Spleen (tissue), 11 donors: ENCODE results near the gene TTC21A. TPM values are rescaled to one million over a fixed set of nuclear protein-coding genes. Genes with fewer than 3 reads are reported as not detected.

ENCODE experiments used
- DNase-seq: peaks from one replicate; pipeline ENCODE4 v3.0.0-alpha.2; 2020
- H3K27ac ChIP-seq, 8 donors: fragments of 200-600 bp; sonication (generic) in 7 of 8; 1 replicate in 4 of 8; 2 replicates in 4 of 8; pipeline versions ENCODE4 v1.5.0 to v1.8.0; 2016 to 2021; ENCODE audit warnings: inconsistent platforms in 4 of 8, mild to moderate bottlenecking in 4 of 8, moderate library complexity in 1 of 8
- H3K27me3 ChIP-seq, 7 donors: fragments of 200-600 bp; sonication (generic) in 6 of 7; replicated peaks in 1 of 7; 1 replicate in 4 of 7; 2 replicates in 3 of 7; pipeline versions ENCODE4 v1.5.0 to v1.8.0; 2016 to 2021; ENCODE audit warnings: inconsistent platforms in 3 of 7, mild to moderate bottlenecking in 1 of 7
- H3K36me3 ChIP-seq, 6 donors: fragments of 200-600 bp; sonication (generic) in 5 of 6; 1 replicate in 4 of 6; 2 replicates in 2 of 6; pipeline versions ENCODE4 v1.5.0 to v1.8.0; 2016 to 2021; ENCODE audit warnings: inconsistent platforms in 2 of 6
- H3K4me1 ChIP-seq, 6 donors: fragments of 200-600 bp; sonication (generic) in 5 of 6; 1 replicate in 3 of 6; 2 replicates in 3 of 6; pipeline versions ENCODE4 v1.5.0 to v1.8.0; 2016 to 2021; ENCODE audit warnings: inconsistent platforms in 3 of 6
- H3K4me3 ChIP-seq, 8 donors: fragments of 200-600 bp; sonication (generic) in 7 of 8; 1 replicate in 4 of 8; 2 replicates in 4 of 8; pipeline versions ENCODE4 v1.5.0 to v1.8.0; 2016 to 2021; ENCODE audit warnings: inconsistent platforms in 4 of 8, mild to moderate bottlenecking in 4 of 8, moderate library complexity in 2 of 8
- H3K9me3 ChIP-seq, 8 donors: fragments of 200-600 bp; sonication (generic) in 7 of 8; 1 replicate in 4 of 8; 2 replicates in 4 of 8; pipeline versions ENCODE4 v1.5.0 to v1.8.0; 2016 to 2021; ENCODE audit warnings: inconsistent platforms in 4 of 8
- POLR2A ChIP-seq, 3 donors: fragments of 450-650 bp; IDR thresholded peaks; one replicate each; pipeline ENCODE4 v1.5.1; 2017; ENCODE audit warnings: antibody characterized with exemption in 3 of 3, mild to moderate bottlenecking in 1 of 3
- POLR2AphosphoS5 ChIP-seq, 3 donors: sonication (generic); formaldehyde crosslinking; IDR thresholded peaks; one replicate each; pipeline ENCODE4 v1.5.1; 2017; ENCODE audit warnings: antibody characterized with exemption in 3 of 3
- whole genome bisulfite sequencing, 5 donors: extraction: QIAGEN DNeasy Blood & Tissue Kit in 3 of 5; methylation state at CpG; one replicate each; pipeline versions ENCODE4 v1.1.5 to v1.1.7; 2013 to 2018; 5-methylcytosine and 5-hydroxymethylcytosine counted together
- intact Hi-C: fragments of 100-400 bp; cut with DNase I; formaldehyde crosslinking; loops from one replicate; pipeline ENCODE4 v1.15.0; 2023; ENCODE audit warnings: low total_unique reads
- polyA plus RNA-seq, 3 donors: library from polyadenylated mRNA; stranded (reverse); fragments of 200-250 nt; gene quantifications; one replicate each; pipeline ENCODE4 v1.2.1, GENCODE V29; 2013
- total RNA-seq, 7 donors: library from RNA; depleted of rRNA in 3 of 7; stranded (reverse); fragments of >200 nt in 3 of 7; fragmentation: NEBNext Ultra II Directional in 4 of 7; extraction: Animal tissue kit (Norgen Biotek cat#: 25700) in 4 of 7; gene quantifications; one replicate each; pipeline versions ENCODE4 v1.1.0 to v1.2.1, GENCODE V29; 2016 to 2021
- TF ChIP-seq, protein P1 (sequence below), 11 experiments: fragments of 200-600 bp in 7 of 11; fragments of 450-650 bp in 4 of 11; sonication (generic) in 4 of 11; IDR thresholded peaks in 8 of 11; conservative IDR thresholded peaks in 3 of 11; 1 replicate in 7 of 11; 2 replicates in 4 of 11; pipeline versions ENCODE4 v1.4.0 to v1.8.0; 2016 to 2021; ENCODE audit warnings: antibody characterized with exemption in 11 of 11, inconsistent platforms in 4 of 11, mild to moderate bottlenecking in 1 of 11
- donor health status: healthy with polysubstance abuse.
- donor health status: DM: no; HTN: no; CAD: no; lungs with moderate emphysema.
- donor health status: DM: no; HTN: no; CAD: no.
- donor health status: Bipolar disorder and iron deficiency.
- donor health status: healthy.
- donor health status: DM: no; HTN: no; CAD: no.
- donor health status: DM: yes; HTN: yes; CAD: no.

Gene TTC21A
- total and polyA plus RNA-seq, 10 donors: 11.6 to 34.3 (median 16.0) TPM

DNA sequence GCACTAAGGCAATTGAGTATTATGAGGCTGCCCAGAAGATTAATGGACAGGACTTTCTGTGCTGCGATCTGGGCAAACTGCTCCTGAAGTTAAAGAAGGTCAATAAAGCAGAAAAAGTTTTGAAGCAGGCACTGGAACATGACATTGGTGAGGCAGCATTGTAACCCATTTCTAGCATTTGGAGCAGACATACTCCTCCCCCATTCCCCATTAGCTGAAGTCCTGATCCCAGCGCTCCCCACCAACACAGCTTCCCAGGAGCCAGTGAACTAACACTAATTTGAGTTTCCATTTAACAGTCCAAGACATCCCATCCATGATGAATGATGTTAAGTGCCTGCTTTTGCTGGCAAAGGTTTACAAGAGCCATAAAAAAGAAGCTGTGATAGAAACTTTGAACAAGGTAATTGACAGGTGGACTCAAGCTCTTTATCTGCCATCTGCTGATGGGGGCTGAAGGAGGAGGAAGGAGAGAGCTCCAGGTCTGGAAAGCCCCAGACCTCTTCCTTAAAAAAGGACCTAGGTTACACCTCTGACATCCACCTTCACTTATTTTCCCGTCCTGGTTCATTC lies 23.3 kb downstream of the TTC21A start:
- no peaks in the 10 kb centered on the region for H3K9me3 ChIP-seq
- 88 to 97% (median 96%) methylated on average over 3 of the region's 3 CpGs for WGBS, 5 donors
- peaks cover 14 to 50% (median 26%) of the 10 kb centered on the region in 6 donors for H3K4me1 ChIP-seq
- intact Hi-C loops: no loop called here
- no peaks in the 10 kb centered on the region for H3K27me3 ChIP-seq
- no peak for DNase-seq
- TF ChIP-seq POLR2A (IDR thresholded peaks at IDR 0.05) (no peak), POLR2AphosphoS5 (IDR thresholded peaks at IDR 0.05) (no peak)
- TF ChIP-seq, protein P1, sequence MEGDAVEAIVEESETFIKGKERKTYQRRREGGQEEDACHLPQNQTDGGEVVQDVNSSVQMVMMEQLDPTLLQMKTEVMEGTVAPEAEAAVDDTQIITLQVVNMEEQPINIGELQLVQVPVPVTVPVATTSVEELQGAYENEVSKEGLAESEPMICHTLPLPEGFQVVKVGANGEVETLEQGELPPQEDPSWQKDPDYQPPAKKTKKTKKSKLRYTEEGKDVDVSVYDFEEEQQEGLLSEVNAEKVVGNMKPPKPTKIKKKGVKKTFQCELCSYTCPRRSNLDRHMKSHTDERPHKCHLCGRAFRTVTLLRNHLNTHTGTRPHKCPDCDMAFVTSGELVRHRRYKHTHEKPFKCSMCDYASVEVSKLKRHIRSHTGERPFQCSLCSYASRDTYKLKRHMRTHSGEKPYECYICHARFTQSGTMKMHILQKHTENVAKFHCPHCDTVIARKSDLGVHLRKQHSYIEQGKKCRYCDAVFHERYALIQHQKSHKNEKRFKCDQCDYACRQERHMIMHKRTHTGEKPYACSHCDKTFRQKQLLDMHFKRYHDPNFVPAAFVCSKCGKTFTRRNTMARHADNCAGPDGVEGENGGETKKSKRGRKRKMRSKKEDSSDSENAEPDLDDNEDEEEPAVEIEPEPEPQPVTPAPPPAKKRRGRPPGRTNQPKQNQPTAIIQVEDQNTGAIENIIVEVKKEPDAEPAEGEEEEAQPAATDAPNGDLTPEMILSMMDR (IDR thresholded peaks at IDR 0.05 in 8 of 11, conservative IDR thresholded peaks at IDR 0.05 in 3 of 11): no peak
- H3K27ac ChIP-seq: no peak overlapping the region
- peaks cover 0 to 33% (median 0%) of the 10 kb centered on the region in 6 donors for H3K36me3 ChIP-seq
- H3K4me3 ChIP-seq: no peak overlapping the region

DNA sequence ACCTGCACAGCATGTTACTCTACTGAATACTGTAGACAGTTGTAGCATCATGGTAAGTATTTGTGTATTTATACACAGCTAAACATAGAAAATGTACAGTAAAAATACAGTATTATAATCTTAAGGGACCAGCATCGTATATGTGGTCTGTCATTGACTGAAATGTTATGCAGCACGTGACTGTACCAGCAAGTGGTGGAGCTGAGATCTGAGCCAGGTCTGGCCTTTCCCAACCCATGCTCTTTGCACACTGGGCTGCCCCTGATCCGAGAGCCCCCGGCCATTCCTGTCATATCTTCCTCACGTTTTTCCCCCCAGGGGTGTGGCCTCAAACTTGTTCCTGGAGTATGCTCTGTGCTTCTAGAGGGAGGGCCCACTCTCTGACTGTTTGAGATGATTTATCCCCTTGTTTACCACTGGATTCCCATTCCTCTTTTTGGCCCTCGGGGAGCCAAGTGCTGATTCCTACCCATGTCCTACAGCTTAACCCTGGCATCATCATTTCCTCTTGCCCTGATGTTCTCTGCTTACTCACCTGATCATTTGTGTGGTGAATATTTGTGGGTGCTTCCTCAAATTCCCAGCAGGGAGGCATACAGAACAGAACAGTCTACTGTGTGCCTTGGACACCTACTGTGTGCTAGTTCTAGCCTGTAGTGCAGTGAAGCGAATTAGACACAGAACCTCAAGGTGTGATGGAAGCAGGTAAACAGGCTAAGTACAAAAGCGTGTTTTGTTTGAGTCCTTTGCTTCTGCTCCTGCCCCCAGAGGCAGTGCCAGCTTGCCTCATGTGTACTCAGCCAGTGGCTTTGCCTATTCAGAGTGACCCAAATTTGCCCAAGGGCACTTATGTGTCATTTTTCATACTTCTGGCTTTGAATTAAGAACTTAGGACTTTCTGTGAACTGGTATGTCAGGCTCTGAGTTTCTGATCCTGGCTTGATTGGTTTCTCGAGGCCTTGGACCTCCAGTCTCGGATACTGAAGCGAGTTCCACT lies 24.9 kb downstream of the TTC21A start:
- intact Hi-C loops: no loop called here
- Histone ChIP-seq H3K27me3 (no peaks in the 10 kb centered on the region), H3K36me3 (peaks cover 0 to 43% (median 2%) of the 10 kb centered on the region in 6 donors), H3K27ac (no peak overlapping the region), H3K4me1 (peaks cover 17 to 48% (median 26%) of the 10 kb centered on the region in 6 donors), H3K9me3 (no peaks in the 10 kb centered on the region), H3K4me3 (no peak overlapping the region)
- TF ChIP-seq, protein P1 (IDR thresholded peaks at IDR 0.05 in 8 of 11, conservative IDR thresholded peaks at IDR 0.05 in 3 of 11): no peak
- TF ChIP-seq POLR2AphosphoS5 (IDR thresholded peaks at IDR 0.05): no peak
- TF ChIP-seq POLR2A (IDR thresholded peaks at IDR 0.05): no peak
- DNase-seq: peak; percentile 29
- WGBS, 5 donors: 83 to 87% (median 86%) methylated on average over 11 of the region's 11 CpGs

DNA sequence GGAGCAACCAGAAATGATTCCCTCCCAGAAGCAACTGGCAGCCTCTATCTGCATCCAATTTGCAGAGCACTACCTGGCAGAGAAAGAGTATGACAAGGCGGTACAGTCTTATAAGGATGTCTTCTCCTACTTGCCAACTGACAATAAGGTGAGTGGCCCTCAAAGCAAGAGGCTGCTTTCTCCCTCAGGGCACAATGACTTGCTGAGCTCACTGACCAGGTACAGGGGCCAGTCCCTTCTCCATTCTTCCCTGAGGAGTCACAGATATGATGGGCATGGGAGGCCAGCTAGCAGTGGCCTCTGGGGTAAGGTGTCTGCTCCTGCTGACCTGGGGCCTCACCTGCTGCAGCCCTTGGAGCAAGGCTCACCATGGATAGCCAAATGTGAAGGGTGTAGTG lies 25.6 kb downstream of the TTC21A start:
- H3K27ac ChIP-seq: no peak overlapping the region
- H3K4me1 ChIP-seq: peaks cover 10 to 41% (median 21%) of the 10 kb centered on the region in 6 donors

More for the DNA sequence above, 25.6 kb downstream of the TTC21A start:
- Histone ChIP-seq H3K4me3 (no peak overlapping the region), H3K36me3 (peaks cover 0 to 50% (median 3%) of the 10 kb centered on the region in 6 donors), H3K9me3 (no peaks in the 10 kb centered on the region), H3K27me3 (no peaks in the 10 kb centered on the region)
- TF ChIP-seq POLR2AphosphoS5 (IDR thresholded peaks at IDR 0.05) (no peak), POLR2A (IDR thresholded peaks at IDR 0.05) (no peak)
- TF ChIP-seq, protein P1 (IDR thresholded peaks at IDR 0.05 in 8 of 11, conservative IDR thresholded peaks at IDR 0.05 in 3 of 11): no peak
- intact Hi-C loops: no loop called here
- WGBS, 5 donors: 88 to 100% (median 97%) methylated on average over 1 of the region's 1 CpG
- peak; percentile 40 for DNase-seq
